Right atrium auricular region (tissue), 2 donors: ENCODE results near the gene DDR1. TPM values are rescaled to one million over a fixed set of nuclear protein-coding genes. Genes with fewer than 3 reads are reported as not detected.

ENCODE experiments used
- DNase-seq: peaks from one replicate; pipeline ENCODE4 v3.0.0-alpha.2; 2019; ENCODE audit warnings: low spot score
- H3K27ac ChIP-seq, 2 donors: fragments of 200-600 bp; sonication (generic); 1 replicate in 1 of 2; 2 replicates in 1 of 2; pipeline ENCODE4 v1.5.1; 2016 to 2019
- H3K27me3 ChIP-seq, 2 donors: fragments of 200-600 bp; sonication (generic); one replicate each; pipeline versions ENCODE4 v1.5.1 to v1.6.0; 2017 to 2019
- H3K36me3 ChIP-seq: fragments of 200-600 bp; sonication (generic); one replicate; pipeline ENCODE4 v1.5.1; 2016
- H3K4me1 ChIP-seq, 2 donors: fragments of 200-600 bp; sonication (generic); one replicate each; pipeline versions ENCODE4 v1.5.1 to v1.6.0; 2017 to 2019
- H3K4me3 ChIP-seq, 2 donors: fragments of 200-600 bp; sonication (generic); 1 replicate in 1 of 2; 2 replicates in 1 of 2; pipeline ENCODE4 v1.5.1; 2017 to 2019; ENCODE audit warnings: mild to moderate bottlenecking in 1 of 2, moderate library complexity in 1 of 2
- H3K9me3 ChIP-seq, 2 donors: fragments of 200-600 bp; sonication (generic); one replicate each; pipeline ENCODE4 v1.5.1; 2019
- total RNA-seq, 2 donors: library from RNA; depleted of rRNA; stranded (reverse); fragments of >200 nt; gene quantifications; one replicate each; pipeline ENCODE4 v1.1.0, GENCODE V29; 2016
- TF ChIP-seq, protein P1 (sequence below), 2 donors: fragments of 200-600 bp; sonication (generic); IDR thresholded peaks; one replicate each; pipeline ENCODE4 v1.5.1; 2019; ENCODE audit warnings: antibody characterized with exemption in 2 of 2

The DDR1 gene
- total RNA-seq, 2 donors from 2014 or later, result 61.7 to 106 TPM

GRCh38 chr6:30891450-30891723 is 7.1 kb downstream of the DDR1 start:
- H3K27ac ChIP-seq, result no peak overlapping the region
- peaks cover 0 to 19% of the 10 kb centered on the region in 2 donors for H3K4me1 ChIP-seq
- H3K9me3 ChIP-seq, result no peaks in the 10 kb centered on the region
- H3K4me3 ChIP-seq, result no peak overlapping the region
- H3K36me3 ChIP-seq, result peaks cover 57% of the 10 kb centered on the region
- TF ChIP-seq, protein P1, sequence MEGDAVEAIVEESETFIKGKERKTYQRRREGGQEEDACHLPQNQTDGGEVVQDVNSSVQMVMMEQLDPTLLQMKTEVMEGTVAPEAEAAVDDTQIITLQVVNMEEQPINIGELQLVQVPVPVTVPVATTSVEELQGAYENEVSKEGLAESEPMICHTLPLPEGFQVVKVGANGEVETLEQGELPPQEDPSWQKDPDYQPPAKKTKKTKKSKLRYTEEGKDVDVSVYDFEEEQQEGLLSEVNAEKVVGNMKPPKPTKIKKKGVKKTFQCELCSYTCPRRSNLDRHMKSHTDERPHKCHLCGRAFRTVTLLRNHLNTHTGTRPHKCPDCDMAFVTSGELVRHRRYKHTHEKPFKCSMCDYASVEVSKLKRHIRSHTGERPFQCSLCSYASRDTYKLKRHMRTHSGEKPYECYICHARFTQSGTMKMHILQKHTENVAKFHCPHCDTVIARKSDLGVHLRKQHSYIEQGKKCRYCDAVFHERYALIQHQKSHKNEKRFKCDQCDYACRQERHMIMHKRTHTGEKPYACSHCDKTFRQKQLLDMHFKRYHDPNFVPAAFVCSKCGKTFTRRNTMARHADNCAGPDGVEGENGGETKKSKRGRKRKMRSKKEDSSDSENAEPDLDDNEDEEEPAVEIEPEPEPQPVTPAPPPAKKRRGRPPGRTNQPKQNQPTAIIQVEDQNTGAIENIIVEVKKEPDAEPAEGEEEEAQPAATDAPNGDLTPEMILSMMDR (IDR thresholded peaks at IDR 0.05), result no peak
- no peak for DNase-seq
- no peaks in the 10 kb centered on the region for H3K27me3 ChIP-seq

- Histone ChIP-seq H3K4me1 (peaks cover 0 to 13% of the 10 kb centered on the region in 2 donors), H3K27me3 (no peaks in the 10 kb centered on the region), H3K27ac (no peak overlapping the region), H3K4me3 (no peak overlapping the region), H3K36me3 (peaks cover 63% of the 10 kb centered on the region), H3K9me3 (no peaks in the 10 kb centered on the region)
- no peak for DNase-seq
- TF ChIP-seq, protein P1 (IDR thresholded peaks at IDR 0.05), result no peak
These were observed 7.7 kb downstream of the DDR1 start for GRCh38 chr6:30891816-30892538.

DNA sequence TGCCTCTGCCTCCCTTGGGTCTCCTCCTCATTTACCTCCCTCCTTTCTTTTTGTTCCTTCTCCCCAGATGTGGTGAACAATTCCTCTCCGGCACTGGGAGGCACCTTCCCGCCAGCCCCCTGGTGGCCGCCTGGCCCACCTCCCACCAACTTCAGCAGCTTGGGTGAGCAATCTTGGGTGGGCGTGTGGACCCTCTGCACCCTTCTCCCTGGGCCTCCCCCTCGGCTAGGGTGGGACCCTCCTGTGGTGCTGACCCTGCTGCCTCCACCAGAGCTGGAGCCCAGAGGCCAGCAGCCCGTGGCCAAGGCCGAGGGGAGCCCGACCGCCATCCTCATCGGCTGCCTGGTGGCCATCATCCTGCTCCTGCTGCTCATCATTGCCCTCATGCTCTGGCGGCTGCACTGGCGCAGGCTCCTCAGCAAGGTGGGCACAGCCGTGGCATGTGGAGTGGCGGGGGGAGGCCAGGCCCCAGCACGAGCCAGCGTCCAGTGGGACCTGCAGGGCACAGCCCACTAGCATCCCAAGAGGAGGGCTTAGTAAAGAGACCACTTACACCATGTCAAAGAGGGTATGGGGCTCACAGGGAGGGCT is 8.8 kb downstream of the DDR1 start:
- Histone ChIP-seq H3K4me1 (peaks cover 0 to 9% of the 10 kb centered on the region in 2 donors), H3K27me3 (no peaks in the 10 kb centered on the region), H3K9me3 (no peaks in the 10 kb centered on the region), H3K27ac (no peak overlapping the region), H3K4me3 (no peak overlapping the region), H3K36me3 (peaks cover 74% of the 10 kb centered on the region)
- TF ChIP-seq, protein P1 (IDR thresholded peaks at IDR 0.05), result no peak
- DNase-seq, result no peak

DNA sequence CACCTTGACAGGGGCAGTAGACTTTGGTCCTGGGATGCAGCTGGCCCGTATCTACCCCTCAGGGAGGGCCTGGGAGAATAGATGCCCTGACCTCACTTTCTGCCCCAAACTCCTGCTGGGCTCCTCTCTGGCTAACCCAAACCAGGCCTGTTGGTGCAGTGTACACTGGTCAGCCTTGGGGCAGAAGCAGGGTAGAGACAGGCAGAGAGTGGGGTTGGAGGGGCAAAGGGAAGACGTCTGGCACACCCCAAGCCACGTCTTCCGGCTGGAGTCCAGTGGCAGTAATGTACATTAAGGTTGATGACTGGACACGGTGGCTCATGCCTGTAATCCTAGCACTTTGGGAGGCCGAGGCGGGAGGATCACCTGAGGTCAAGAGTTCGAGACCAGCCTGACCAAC is 9.3 kb downstream of the DDR1 start:
- Histone ChIP-seq H3K27ac (no peak overlapping the region), H3K4me1 (peaks cover 0 to 3% of the 10 kb centered on the region in 2 donors), H3K4me3 (no peak overlapping the region), H3K27me3 (no peaks in the 10 kb centered on the region), H3K36me3 (peaks cover 80% of the 10 kb centered on the region), H3K9me3 (no peaks in the 10 kb centered on the region)
- TF ChIP-seq, protein P1 (IDR thresholded peaks at IDR 0.05), result no peak
- DNase-seq, result no peak

DNA sequence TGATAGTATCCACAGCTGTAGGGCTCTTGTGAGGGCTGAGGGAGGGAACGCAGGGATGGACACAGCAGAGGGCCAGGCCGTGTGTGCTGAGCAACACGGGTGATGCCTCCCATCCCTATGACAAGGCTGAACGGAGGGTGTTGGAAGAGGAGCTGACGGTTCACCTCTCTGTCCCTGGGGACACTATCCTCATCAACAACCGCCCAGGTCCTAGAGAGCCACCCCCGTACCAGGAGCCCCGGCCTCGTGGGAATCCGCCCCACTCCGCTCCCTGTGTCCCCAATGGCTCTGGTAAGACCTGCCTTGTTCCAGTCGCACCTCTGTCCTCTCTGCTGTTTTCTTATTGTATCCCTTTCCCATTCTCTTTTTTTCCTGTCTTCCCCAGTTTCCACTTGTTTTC is 10.1 kb downstream of the DDR1 start:
- H3K36me3 ChIP-seq, result peaks cover 87% of the 10 kb centered on the region
- H3K4me1 ChIP-seq, result no peaks in the 10 kb centered on the region
- H3K27me3 ChIP-seq, result no peaks in the 10 kb centered on the region
- no peak overlapping the region for H3K4me3 ChIP-seq
- DNase-seq, result no peak
- H3K27ac ChIP-seq, result no peak overlapping the region
- H3K9me3 ChIP-seq, result no peaks in the 10 kb centered on the region
- TF ChIP-seq, protein P1 (IDR thresholded peaks at IDR 0.05), result no peak

- no peak for DNase-seq
- Histone ChIP-seq H3K4me1 (no peaks in the 10 kb centered on the region), H3K4me3 (no peak overlapping the region), H3K27me3 (no peaks in the 10 kb centered on the region), H3K36me3 (peaks cover 87% of the 10 kb centered on the region), H3K27ac (no peak overlapping the region), H3K9me3 (no peaks in the 10 kb centered on the region)
- TF ChIP-seq, protein P1 (IDR thresholded peaks at IDR 0.05), result no peak
These were observed 10.6 kb downstream of the DDR1 start for GRCh38 chr6:30894935-30895334.
